NB4 (cell line): ENCODE measurements around the gene ZNF488.

Source experiments
- CTCF ChIP-seq: IDR thresholded peaks from one replicate; pipeline ENCODE4 v1.5.1; 2012; ENCODE audit warnings: low read depth, low read length
- POLR2A ChIP-seq: IDR thresholded peaks from 2 replicates; pipeline ENCODE4 v1.6.1; 2011; ENCODE audit warnings: mild to moderate bottlenecking; ENCODE audit not compliant: insufficient read length; ENCODE audit errors: extremely low read depth

GRCh38 chr10:47406548-47406869 lies 22.4 kb upstream of the ZNF488 start:
- TF ChIP-seq CTCF (no peak), POLR2A (no peak)
